B cell (primary cell): ENCODE results near the gene PALM.

Source experiments
- CTCF ChIP-seq: fragments of 200-600 bp; IDR thresholded peaks from one replicate; pipeline ENCODE4 v1.8.0; 2022; ENCODE audit warnings: antibody characterized with exemption, mild to moderate bottlenecking
- EZH2 ChIP-seq: IDR thresholded peaks from 2 replicates; pipeline ENCODE4 v1.6.1; 2012; ENCODE audit warnings: borderline replicate concordance, low read depth, mild to moderate bottlenecking, moderate library complexity, low read length; ENCODE audit not compliant: insufficient read depth, poor library complexity, severe bottlenecking

DNA sequence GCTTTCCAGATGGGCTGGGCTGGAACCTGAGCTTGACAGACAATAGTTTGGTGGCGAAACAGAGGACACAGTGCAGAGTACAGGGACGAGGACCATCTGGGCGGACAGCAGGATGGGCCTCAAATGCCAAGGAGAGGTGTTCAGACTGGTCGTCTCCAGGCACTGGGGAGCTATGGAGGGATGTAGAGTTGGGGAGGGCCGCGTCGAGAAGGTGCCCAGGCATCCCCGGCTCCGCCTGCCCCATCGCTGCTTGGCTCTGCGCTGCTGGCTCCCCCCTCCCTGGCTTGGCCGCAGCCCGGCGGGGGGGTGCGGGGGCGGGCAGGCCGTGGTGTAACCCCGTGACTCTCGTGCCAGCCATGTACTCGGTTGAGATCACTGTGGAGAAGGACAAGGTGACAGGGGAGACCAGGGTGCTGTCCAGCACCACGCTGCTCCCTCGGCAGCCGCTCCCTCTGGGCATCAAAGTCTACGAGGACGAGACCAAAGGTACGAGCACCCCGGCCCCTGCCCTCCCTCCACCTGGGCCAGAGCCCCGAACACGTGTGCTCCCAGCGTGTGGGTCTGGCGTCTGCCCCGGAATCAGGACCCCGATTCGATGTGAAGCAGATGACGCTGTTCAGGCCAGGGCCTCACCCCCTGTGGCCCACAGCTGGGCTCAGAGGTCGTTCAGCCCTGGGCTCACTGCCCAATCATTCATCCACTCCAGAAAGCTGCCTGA lies 31.4 kb downstream of the PALM start:
- TF ChIP-seq CTCF: no peak
- no peak for TF ChIP-seq EZH2
